Stimulated activated CD4-positive, alpha-beta T cell treated with anti-CD3 and anti-CD28 coated beads, Interleukin-4, amount 100 ng/mL, for 4 hours (primary cell): Measurements from ENCODE around the gene ZCRB1.
"Not testable (repeated sequence)": the region's sequence is repeated elsewhere in the genome, so short reads cannot be mapped to it uniquely, and the experiment has no call there.

Experiments
- DNase-seq, 2 experiments: peaks; one replicate each; pipeline ENCODE4 v3.0.0-alpha.2; 2020

The ZCRB1 gene

GRCh38 chr12:42325653-42326474 is at the start of gene ZCRB1, which contains the start of gene PPHLN1:
TSS of gene ZCRB1 (minus strand) at chr12:42326094. CDS start at chr12:42324102, 1,992 bp downstream.
TSS of gene PPHLN1 (plus strand) at chr12:42326167. CDS start at chr12:42335903, 9,736 bp downstream.
- DNase-seq = peak; percentile 69 to 75

- no peak for DNase-seq
Observed at GRCh38 chr12:42373669-42374068, 47.8 kb upstream of the ZCRB1 start.

GRCh38 chr12:42372154-42372791 is 46.4 kb upstream of the ZCRB1 start:
- no peak for DNase-seq

- DNase-seq = no peak
Observed at GRCh38 chr12:42370013-42370412, 44.1 kb upstream of the ZCRB1 start.

GRCh38 chr12:42365486-42365885 is 39.6 kb upstream of the ZCRB1 start:
- no peak for DNase-seq

GRCh38 chr12:42364692-42365091 is 38.8 kb upstream of the ZCRB1 start:
- no peak for DNase-seq

- DNase-seq = no peak
Observed at GRCh38 chr12:42362647-42363260, 36.9 kb upstream of the ZCRB1 start.

- no peak for DNase-seq
Observed at GRCh38 chr12:42361909-42362646, 36.2 kb upstream of the ZCRB1 start.

- no peak for DNase-seq
Observed at GRCh38 chr12:42360747-42361403, 35.0 kb upstream of the ZCRB1 start.

- no peak for DNase-seq
Observed at GRCh38 chr12:42356344-42356743, 30.4 kb upstream of the ZCRB1 start.

GRCh38 chr12:42350021-42350407 is 24.1 kb upstream of the ZCRB1 start:
- DNase-seq = not testable (repeated sequence)

GRCh38 chr12:42349119-42350020 is 23.5 kb upstream of the ZCRB1 start:
- not testable (repeated sequence) for DNase-seq

GRCh38 chr12:42346403-42347002 is 20.6 kb upstream of the ZCRB1 start:
- no peak for DNase-seq

GRCh38 chr12:42343721-42344120 is 17.8 kb upstream of the ZCRB1 start:
- no peak for DNase-seq

GRCh38 chr12:42342028-42342427 is 16.1 kb upstream of the ZCRB1 start:
- DNase-seq = no peak

- DNase-seq = no peak
Observed at GRCh38 chr12:42338280-42338679, 12.4 kb upstream of the ZCRB1 start.

- DNase-seq = no peak
Observed at GRCh38 chr12:42336286-42336685, 10.4 kb upstream of the ZCRB1 start.

- no peak for DNase-seq
Observed at GRCh38 chr12:42332301-42333285, 6.7 kb upstream of the ZCRB1 start.

- DNase-seq = not testable (repeated sequence)
Observed at GRCh38 chr12:42330097-42330496, 4.2 kb upstream of the ZCRB1 start.

- no peak for DNase-seq
Observed at GRCh38 chr12:42327227-42327590, 1.3 kb upstream of the ZCRB1 start.
